ENCODE measurements around the gene GRB2.

GRB2 gene

GRCh38 chr17:75404731-75405364 is 630 bp downstream of the GRB2 start:
- TF ChIP-seq CREB1 (IDR thresholded peaks at IDR 0.05; ENCODE audit: low read depth) (peak; percentile 11; the same call in 1 of the 2 replicates), ZBTB7A (IDR thresholded peaks at IDR 0.05; ENCODE audit: low read depth) (no peak)

- TF ChIP-seq FOXM1 (IDR thresholded peaks at IDR 0.05; ENCODE audit: borderline replicate concordance, low read depth) (no peak), ZBTB7A (IDR thresholded peaks at IDR 0.05; ENCODE audit: low read depth) (peak; percentile 17; the same call in 1 of the 2 replicates), USF1 (IDR thresholded peaks at IDR 0.05) (0 out of 2 replicates have a peak, but pooled peaks have one; percentile 20), RAD21 (IDR thresholded peaks at IDR 0.05; ENCODE audit: low read depth) (peak; percentile 89), MAX (IDR thresholded peaks at IDR 0.05) (no peak; the same call in 1 of the 2 replicates), EGR1 (IDR thresholded peaks at IDR 0.05) (no peak)
These were observed 1.2 kb downstream of the GRB2 start for GRCh38 chr17:75404223-75404730.

- TF ChIP-seq TAF1 (IDR thresholded peaks at IDR 0.05; ENCODE audit: low read depth) (no peak), REST (IDR thresholded peaks at IDR 0.05; ENCODE audit: low read depth) (no peak), RAD21 (IDR thresholded peaks at IDR 0.05; ENCODE audit: low read depth) (no peak), TCF12 (IDR thresholded peaks at IDR 0.05; ENCODE audit: low read depth) (no peak), CREB1 (IDR thresholded peaks at IDR 0.05; ENCODE audit: low read depth) (no peak), EGR1 (IDR thresholded peaks at IDR 0.05) (no peak), CEBPB (IDR thresholded peaks at IDR 0.05) (no peak), MAX (IDR thresholded peaks at IDR 0.05) (no peak), USF1 (IDR thresholded peaks at IDR 0.05) (no peak), FOXM1 (IDR thresholded peaks at IDR 0.05; ENCODE audit: borderline replicate concordance, low read depth) (no peak), NFIC (IDR thresholded peaks at IDR 0.05) (no peak), YY1 (IDR thresholded peaks at IDR 0.05; ENCODE audit: low read depth) (no peak), EP300 (IDR thresholded peaks at IDR 0.05; ENCODE audit: borderline replicate concordance) (no peak), ZBTB7A (IDR thresholded peaks at IDR 0.05; ENCODE audit: low read depth) (no peak), TEAD4 (IDR thresholded peaks at IDR 0.05) (no peak)
These were observed 2.3 kb downstream of the GRB2 start for GRCh38 chr17:75403131-75403530.

GRCh38 chr17:75402026-75402425 is 3.5 kb downstream of the GRB2 start:
- TF ChIP-seq FOXM1 (IDR thresholded peaks at IDR 0.05; ENCODE audit: borderline replicate concordance, low read depth) (no peak), TEAD4 (IDR thresholded peaks at IDR 0.05) (no peak), CREB1 (IDR thresholded peaks at IDR 0.05; ENCODE audit: low read depth) (no peak), EGR1 (IDR thresholded peaks at IDR 0.05) (no peak), TCF12 (IDR thresholded peaks at IDR 0.05; ENCODE audit: low read depth) (no peak), USF1 (IDR thresholded peaks at IDR 0.05) (no peak), REST (IDR thresholded peaks at IDR 0.05; ENCODE audit: low read depth) (no peak), EP300 (IDR thresholded peaks at IDR 0.05; ENCODE audit: borderline replicate concordance) (no peak), TAF1 (IDR thresholded peaks at IDR 0.05; ENCODE audit: low read depth) (no peak)

- TF ChIP-seq CREB1 (IDR thresholded peaks at IDR 0.05; ENCODE audit: low read depth): no peak
- TF ChIP-seq EP300 (IDR thresholded peaks at IDR 0.05; ENCODE audit: borderline replicate concordance): no peak
- no peak for TF ChIP-seq EGR1 (IDR thresholded peaks at IDR 0.05)
- no peak for TF ChIP-seq TCF12 (IDR thresholded peaks at IDR 0.05; ENCODE audit: low read depth)
- TF ChIP-seq RAD21 (IDR thresholded peaks at IDR 0.05; ENCODE audit: low read depth): no peak
- TF ChIP-seq MAX (IDR thresholded peaks at IDR 0.05): no peak
- TF ChIP-seq USF1 (IDR thresholded peaks at IDR 0.05): no peak
- no peak for TF ChIP-seq TAF1 (IDR thresholded peaks at IDR 0.05; ENCODE audit: low read depth)
- no peak for TF ChIP-seq FOXM1 (IDR thresholded peaks at IDR 0.05; ENCODE audit: borderline replicate concordance, low read depth)
- TF ChIP-seq REST (IDR thresholded peaks at IDR 0.05; ENCODE audit: low read depth): no peak
- TF ChIP-seq CEBPB (IDR thresholded peaks at IDR 0.05): no peak
- TF ChIP-seq YY1 (IDR thresholded peaks at IDR 0.05; ENCODE audit: low read depth): no peak
- TF ChIP-seq TEAD4 (IDR thresholded peaks at IDR 0.05): no peak
- TF ChIP-seq ZBTB7A (IDR thresholded peaks at IDR 0.05; ENCODE audit: low read depth): no peak
- TF ChIP-seq NFIC (IDR thresholded peaks at IDR 0.05): no peak
These were observed 5.0 kb downstream of the GRB2 start for GRCh38 chr17:75400326-75400939.
